Caco-2 (cell line): ENCODE measurements around the gene MYF6. TPM values are rescaled to one million over a fixed set of nuclear protein-coding genes. Genes with fewer than 3 reads are reported as not detected.

Experiments used
- Bru-seq: library from RNA; stranded (reverse); fragments of 400-500 nt; gene quantifications from one replicate; lab custom pipeline; 2021; lab: Mats Ljungman, UMichigan
- BruChase-seq, 2 experiments: library from RNA; stranded (reverse); fragments of 400-500 nt; gene quantifications; one replicate each; lab custom pipeline; 2021; lab: Mats Ljungman, UMichigan
- BruUV-seq: library from RNA; stranded (reverse); fragments of 400-500 nt; replicated peaks from 2 replicates; lab custom pipeline; 2021; lab: Mats Ljungman, UMichigan
- CTCF ChIA-PET: fragments of 300-600 bp; sonication (Branson Sonifier 250); formaldehyde crosslinking; loops from one replicate; lab custom pipeline; 2022; ENCODE audit warnings: antibody characterized with exemption; lab: Charles Lee
- POLR2A ChIA-PET: fragments of 300-600 bp; sonication (Branson Sonifier 250); formaldehyde crosslinking; loops from one replicate; lab custom pipeline; 2022; ENCODE audit warnings: antibody characterized with exemption; lab: Charles Lee
- DNase-seq, 2 experiments: peaks; one replicate each; pipeline versions ENCODE4 v3.0.0 to v3.0.0-alpha.2; 2020 to 2022
- H3K27me3 ChIP-seq: replicated peaks from 2 replicates; pipeline ENCODE4 v1.6.0; 2011; ENCODE audit warnings: low read length; ENCODE audit not compliant: control insufficient read depth, insufficient read depth
- H3K36me3 ChIP-seq: 2 replicates; pipeline ENCODE4 v1.5.1; 2011; ENCODE audit warnings: low read length; ENCODE audit not compliant: control insufficient read depth, insufficient read depth
- H3K4me1 ChIP-seq: fragments of 250-450 bp; sonication (Bioruptor Pico); 2 replicates; pipeline ENCODE4 v1.5.1; 2020; ENCODE audit warnings: mild to moderate bottlenecking
- H3K4me3 ChIP-seq: 2 replicates; pipeline ENCODE4 v1.5.1; 2011; ENCODE audit warnings: low read depth, mild to moderate bottlenecking, control low read depth, low read length
- H3K9me3 ChIP-seq: fragments of 250-450 bp; sonication (Bioruptor Pico); 2 replicates; pipeline ENCODE4 v1.5.1; 2020; ENCODE audit warnings: mild to moderate bottlenecking, moderate library complexity
- H3K27ac Mint-ChIP-seq: one replicate; pipeline ENCODE4 v1.8.0; 2022; ENCODE audit warnings: mixed read lengths; ENCODE audit not compliant: unreplicated experiment
- H3K27me3 Mint-ChIP-seq: one replicate; pipeline ENCODE4 v1.8.0; 2022; ENCODE audit warnings: mixed read lengths; ENCODE audit not compliant: insufficient read depth, unreplicated experiment
- H3K36me3 Mint-ChIP-seq: one replicate; pipeline ENCODE4 v1.8.0; 2022; ENCODE audit warnings: mild to moderate bottlenecking, mixed read lengths; ENCODE audit not compliant: insufficient read depth, unreplicated experiment
- H3K4me1 Mint-ChIP-seq: one replicate; pipeline ENCODE4 v1.8.0; 2022; ENCODE audit warnings: low read depth, mixed read lengths; ENCODE audit not compliant: unreplicated experiment
- H3K4me3 Mint-ChIP-seq: one replicate; pipeline ENCODE4 v1.8.0; 2022; ENCODE audit warnings: mild to moderate bottlenecking, moderate library complexity, mixed read lengths; ENCODE audit not compliant: unreplicated experiment
- H3K9me3 Mint-ChIP-seq: one replicate; pipeline ENCODE4 v1.8.0; 2022; ENCODE audit warnings: mixed read lengths; ENCODE audit not compliant: unreplicated experiment
- CTCF ChIP-seq, 2 experiments: fragments of 200-600 bp in 1 of 2; IDR thresholded peaks; 1 replicate in 1 of 2; 2 replicates in 1 of 2; pipeline versions ENCODE4 v1.5.1 to v1.8.0; 2011 to 2022; ENCODE audit warnings: antibody characterized with exemption in 1 of 2, control low read depth in 1 of 2, inconsistent platforms in 1 of 2, low read depth in 1 of 2, low read length in 1 of 2, mild to moderate bottlenecking in 1 of 2, moderate library complexity in 1 of 2; ENCODE audit not compliant: insufficient read depth in 1 of 2, severe bottlenecking in 1 of 2, unreplicated experiment in 1 of 2
- intact Hi-C: fragments of 100-400 bp; cut with micrococcal nuclease; formaldehyde crosslinking; loops from one replicate; pipeline ENCODE4 v1.10.0; 2022; ENCODE audit not compliant: unreplicated experiment
- long read RNA-seq: library from polyadenylated mRNA; stranded (forward); transcript quantifications from one replicate; pipeline ENCODE4 v2.0.0, GENCODE V29; 2022
- total RNA-seq: library from RNA; stranded (reverse); gene quantifications from 2 replicates; pipeline ENCODE4 v1.2.3, GENCODE V29; 2022

The MYF6 gene
- total RNA-seq, result not detected in 2 replicates
- not detected for Bru-seq, nascent RNA
- not detected for BruChase-seq, experiment 1, labeled RNA remaining after a 2-hour chase
- not detected for BruChase-seq, experiment 2, labeled RNA remaining after a 6-hour chase
- long read RNA-seq, result 0 reads

GRCh38 chr12:80707126-80707829, at the start of gene MYF6:
Gene MYF6 (plus strand): TSS chr12:80707634. CDS start chr12:80707720, 86 bp downstream.
- no TSS peak for BruUV-seq
- no peaks in the 10 kb centered on the region for H3K27me3 ChIP-seq
- H3K4me3 Mint-ChIP-seq, result no peak within 1 kb of the TSS
- H3K36me3 Mint-ChIP-seq, result no peaks in the 10 kb centered on the region
- H3K4me1 Mint-ChIP-seq, result peaks cover 10% of the 10 kb centered on the region
- no peaks in the 10 kb centered on the region for H3K9me3 ChIP-seq
- no peak within 1 kb of the TSS for H3K4me3 ChIP-seq
- no peaks in the 10 kb centered on the region for H3K4me1 ChIP-seq
- POLR2A ChIA-PET, result no interaction called here
- no peaks in the 10 kb centered on the region for H3K36me3 ChIP-seq
- no peak for TF ChIP-seq CTCF (IDR thresholded peaks at IDR 0.05; ENCODE audit: insufficient read depth in 1 of 2, low read depth in 1 of 2, low read length in 1 of 2, severe bottlenecking in 1 of 2, unreplicated experiment in 1 of 2)
- H3K27me3 Mint-ChIP-seq, result no peaks in the 10 kb centered on the region
- intact Hi-C loops, result no loop called here
- H3K9me3 Mint-ChIP-seq, result no peaks in the 10 kb centered on the region
- H3K27ac Mint-ChIP-seq, result no peak within 1 kb of the TSS
- CTCF ChIA-PET, result no interaction called here
- no peak for DNase-seq

GRCh38 chr12:80659512-80660063, 47.8 kb upstream of the MYF6 start:
- no peak for DNase-seq
- CTCF ChIA-PET, result no interaction called here
- Histone ChIP-seq H3K36me3 (no peaks in the 10 kb centered on the region), H3K4me1 (no peaks in the 10 kb centered on the region), H3K4me3 (no peak overlapping the region), H3K27me3 (no peaks in the 10 kb centered on the region), H3K9me3 (no peaks in the 10 kb centered on the region)
- BruUV-seq, result no TSS peak
- POLR2A ChIA-PET, result no interaction called here
- no peak overlapping the region for H3K4me3 Mint-ChIP-seq
- intact Hi-C loops, result no loop called here
- no peaks in the 10 kb centered on the region for H3K9me3 Mint-ChIP-seq
- H3K27me3 Mint-ChIP-seq, result peaks cover 8% of the 10 kb centered on the region
- no peak for TF ChIP-seq CTCF (IDR thresholded peaks at IDR 0.05; ENCODE audit: insufficient read depth in 1 of 2, low read depth in 1 of 2, low read length in 1 of 2, severe bottlenecking in 1 of 2, unreplicated experiment in 1 of 2)
- no peaks in the 10 kb centered on the region for H3K4me1 Mint-ChIP-seq
- H3K27ac Mint-ChIP-seq, result no peak overlapping the region
- no peaks in the 10 kb centered on the region for H3K36me3 Mint-ChIP-seq

DNA sequence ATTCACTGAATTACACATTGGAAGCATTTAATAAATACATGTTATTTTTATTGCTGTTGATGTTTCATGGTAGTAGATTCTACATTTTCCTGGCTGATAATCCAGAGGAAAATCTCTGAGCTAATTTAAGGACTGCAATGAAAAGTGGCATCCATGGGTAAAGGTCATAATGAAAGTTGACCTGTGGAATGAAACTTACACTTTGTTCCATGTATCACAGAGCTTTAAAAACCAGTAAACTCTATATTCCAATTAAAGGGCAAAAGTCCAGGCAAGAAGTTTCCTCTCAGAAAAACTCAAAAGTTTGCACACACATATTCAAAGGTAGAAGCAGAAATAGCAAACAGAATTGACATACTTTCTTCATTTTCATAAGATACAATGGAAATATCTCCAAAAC, 44.8 kb upstream of the MYF6 start:
- Mint-ChIP-seq H3K27ac (no peak overlapping the region), H3K4me3 (no peak overlapping the region), H3K9me3 (no peaks in the 10 kb centered on the region), H3K36me3 (no peaks in the 10 kb centered on the region), H3K27me3 (peaks cover 10% of the 10 kb centered on the region), H3K4me1 (no peaks in the 10 kb centered on the region)
- H3K9me3 ChIP-seq, result no peaks in the 10 kb centered on the region
- H3K36me3 ChIP-seq, result no peaks in the 10 kb centered on the region
- POLR2A ChIA-PET, result no interaction called here
- CTCF ChIA-PET, result no interaction called here
- BruUV-seq, result no TSS peak
- intact Hi-C loops, result no loop called here
- no peaks in the 10 kb centered on the region for H3K27me3 ChIP-seq
- no peak overlapping the region for H3K4me3 ChIP-seq
- no peak for DNase-seq
- TF ChIP-seq CTCF (IDR thresholded peaks at IDR 0.05; ENCODE audit: insufficient read depth in 1 of 2, low read depth in 1 of 2, low read length in 1 of 2, severe bottlenecking in 1 of 2, unreplicated experiment in 1 of 2), result no peak
- H3K4me1 ChIP-seq, result no peaks in the 10 kb centered on the region
